Measurements from ENCODE around the gene FAM222B.

FAM222B gene

GRCh38 chr17:28726627-28727491 lies 115.7 kb downstream of the FAM222B start (continued):
- no peak for TF ChIP-seq ZNF518A (tag by site-specific recombination; conservative IDR thresholded peaks at IDR 0.05; ENCODE audit: low read depth)
- no peak for TF ChIP-seq ZNF747 (tag by site-specific recombination; IDR thresholded peaks at IDR 0.05)
- peak; percentile 96 for TF ChIP-seq ZBTB8A (tag by site-specific recombination; IDR thresholded peaks at IDR 0.05)
- no peak for TF ChIP-seq ZNF404 (tag by site-specific recombination; IDR thresholded peaks at IDR 0.05)
- TF ChIP-seq SP2 (tag by site-specific recombination; IDR thresholded peaks at IDR 0.05) = peak; percentile 87
- 0 out of 2 replicates have a peak, but pooled peaks have one; percentile 36 for TF ChIP-seq ZBTB1 (tag by site-specific recombination; IDR thresholded peaks at IDR 0.05)
- no peak; the same call in 1 of the 2 replicates for TF ChIP-seq HOXD13 (CRISPR knock-in tag; IDR thresholded peaks at IDR 0.05; ENCODE audit: borderline replicate concordance)
- peak; percentile 77 for TF ChIP-seq WT1 (tag by site-specific recombination; IDR thresholded peaks at IDR 0.05)
- TF ChIP-seq ZBTB44 (tag by site-specific recombination; IDR thresholded peaks at IDR 0.05) = peak; percentile 5; the same call in 1 of the 2 replicates
- no peak for TF ChIP-seq GFI1B (tag by site-specific recombination; IDR thresholded peaks at IDR 0.05)
- no peak for TF ChIP-seq ZNF473 (tag by site-specific recombination; IDR thresholded peaks at IDR 0.05)
- peak; percentile 32 for TF ChIP-seq ZNF324 (tag by site-specific recombination; IDR thresholded peaks at IDR 0.05)
- TF ChIP-seq ZNF266 (tag by site-specific recombination; IDR thresholded peaks at IDR 0.05; ENCODE audit: low read depth) = no peak
- TF ChIP-seq ZEB2 (tag by site-specific recombination; IDR thresholded peaks at IDR 0.05) = peak; percentile 98
- no peak; the same call in 1 of the 2 replicates for TF ChIP-seq ZFP37 (tag by site-specific recombination; IDR thresholded peaks at IDR 0.05)
- TF ChIP-seq ZNF138 (tag by site-specific recombination; IDR thresholded peaks at IDR 0.05; ENCODE audit: borderline replicate concordance) = no peak
- peak; percentile 74 for TF ChIP-seq SP3 (tag by site-specific recombination; IDR thresholded peaks at IDR 0.05)
- TF ChIP-seq ZFP69B (tag by site-specific recombination; IDR thresholded peaks at IDR 0.05) = no peak
- no peak for TF ChIP-seq ZNF302 (tag by site-specific recombination; IDR thresholded peaks at IDR 0.05; ENCODE audit: low read depth)
- no peak for TF ChIP-seq ELK4 (IDR thresholded peaks at IDR 0.05; ENCODE audit: borderline replicate concordance, low read depth, low read length)
- TF ChIP-seq MZF1 (tag by site-specific recombination; IDR thresholded peaks at IDR 0.05; ENCODE audit: borderline replicate concordance) = peak; percentile 84
- no peak for TF ChIP-seq ZNF114 (tag by site-specific recombination; IDR thresholded peaks at IDR 0.05)
- TF ChIP-seq INSM2 (tag by site-specific recombination; IDR thresholded peaks at IDR 0.05) = peak; percentile 11; the same call in 1 of the 2 replicates
- no peak for TF ChIP-seq ZNF626 (tag by site-specific recombination; IDR thresholded peaks at IDR 0.05)
- 0 out of 2 replicates have a peak, but pooled peaks have one; percentile 17 for TF ChIP-seq ZNF843 (tag by site-specific recombination; IDR thresholded peaks at IDR 0.05)
- TF ChIP-seq ZBTB21 (tag by site-specific recombination; IDR thresholded peaks at IDR 0.05) = no peak
- peak; percentile 44 for TF ChIP-seq ZNF449 (tag by site-specific recombination; IDR thresholded peaks at IDR 0.05)
- no peak for TF ChIP-seq GLI2 (tag by site-specific recombination; IDR thresholded peaks at IDR 0.05; ENCODE audit: borderline replicate concordance, low read depth)
- no peak for TF ChIP-seq HOXA7 (CRISPR knock-in tag; IDR thresholded peaks at IDR 0.05; ENCODE audit: borderline replicate concordance)

All from HEK293 (cell line).